Measurements from ENCODE around the gene KLHL9. TPM values are rescaled to one million over a fixed set of nuclear protein-coding genes. Genes with fewer than 3 reads are reported as not detected.

Gene KLHL9
- total and polyA plus RNA-seq, 2 of the 13 experiments (the other 11 are each of a cell fraction or from before 2014, with no cell fraction given): 8.7 to 17.7 TPM

GRCh38 chr9:21326526-21327139, 8.6 kb downstream of the KLHL9 start (continued):
- TF ChIP-seq, protein P1, sequence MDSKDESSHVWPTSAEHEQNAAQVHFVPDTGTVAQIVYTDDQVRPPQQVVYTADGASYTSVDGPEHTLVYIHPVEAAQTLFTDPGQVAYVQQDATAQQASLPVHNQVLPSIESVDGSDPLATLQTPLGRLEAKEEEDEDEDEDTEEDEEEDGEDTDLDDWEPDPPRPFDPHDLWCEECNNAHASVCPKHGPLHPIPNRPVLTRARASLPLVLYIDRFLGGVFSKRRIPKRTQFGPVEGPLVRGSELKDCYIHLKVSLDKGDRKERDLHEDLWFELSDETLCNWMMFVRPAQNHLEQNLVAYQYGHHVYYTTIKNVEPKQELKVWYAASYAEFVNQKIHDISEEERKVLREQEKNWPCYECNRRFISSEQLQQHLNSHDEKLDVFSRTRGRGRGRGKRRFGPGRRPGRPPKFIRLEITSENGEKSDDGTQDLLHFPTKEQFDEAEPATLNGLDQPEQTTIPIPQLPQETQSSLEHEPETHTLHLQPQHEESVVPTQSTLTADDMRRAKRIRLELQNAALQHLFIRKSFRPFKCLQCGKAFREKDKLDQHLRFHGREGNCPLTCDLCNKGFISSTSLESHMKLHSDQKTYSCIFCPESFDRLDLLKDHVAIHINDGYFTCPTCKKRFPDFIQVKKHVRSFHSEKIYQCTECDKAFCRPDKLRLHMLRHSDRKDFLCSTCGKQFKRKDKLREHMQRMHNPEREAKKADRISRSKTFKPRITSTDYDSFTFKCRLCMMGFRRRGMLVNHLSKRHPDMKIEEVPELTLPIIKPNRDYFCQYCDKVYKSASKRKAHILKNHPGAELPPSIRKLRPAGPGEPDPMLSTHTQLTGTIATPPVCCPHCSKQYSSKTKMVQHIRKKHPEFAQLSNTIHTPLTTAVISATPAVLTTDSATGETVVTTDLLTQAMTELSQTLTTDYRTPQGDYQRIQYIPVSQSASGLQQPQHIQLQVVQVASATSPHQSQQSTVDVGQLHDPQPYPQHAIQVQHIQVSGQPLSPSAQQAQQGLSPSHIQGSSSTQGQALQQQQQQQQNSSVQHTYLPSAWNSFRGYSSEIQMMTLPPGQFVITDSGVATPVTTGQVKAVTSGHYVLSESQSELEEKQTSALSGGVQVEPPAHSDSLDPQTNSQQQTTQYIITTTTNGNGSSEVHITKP (CRISPR knock-in tag; IDR thresholded peaks at IDR 0.05; ENCODE audit: low read depth): no peak

GRCh38 chr9:21324047-21324446, 11.2 kb downstream of the KLHL9 start:
- no peak overlapping the region for H2AFZ ChIP-seq (ENCODE audit: low read length)
- ATAC-seq: no peak
- no peaks in the 10 kb centered on the region for H3K4me1 ChIP-seq (ENCODE audit: insufficient read depth, low read length)
- no peak overlapping the region for H3K27ac ChIP-seq (ENCODE audit: extremely low read length, insufficient read depth, low read length)
- H3K9ac ChIP-seq (ENCODE audit: insufficient read depth, low read depth, low read length): no peak overlapping the region
- H3K9me3 ChIP-seq (ENCODE audit: low read length): no peaks in the 10 kb centered on the region
- H4K20me1 ChIP-seq (ENCODE audit: insufficient read depth, low read length): peaks cover 6% of the 10 kb centered on the region; the same call in 1 of the 2 replicates
- CTCF ChIA-PET (ENCODE audit: low intra/inter-chr PET ratio, low total read pairs): no interaction called here
- in situ Hi-C loops (cut with HindIII; ENCODE audit: extremely low pct_ligation_motif_present, low pct_unique_long_range_greater_than_20kb): no loop called here
- no peak for FAIRE-seq
- H3K4me2 ChIP-seq (ENCODE audit: low read depth, low read length): no peak overlapping the region
- intact Hi-C loops (cut with micrococcal nuclease; ENCODE audit: unreplicated experiment): no loop called here
- no peaks in the 10 kb centered on the region for H3K79me2 ChIP-seq (ENCODE audit: insufficient read depth, low read length)
- peaks cover 0 to 11% of the 10 kb centered on the region in 2 experiments; a peak in 1 of 5 replicates for H3K36me3 ChIP-seq (replicated peaks in 1 of 2; ENCODE audit: control insufficient read depth in 1 of 2, insufficient read depth in 2 of 2, low read length in 2 of 2)
- H3K27me3 ChIP-seq (ENCODE audit: control insufficient read depth in 1 of 2, insufficient read depth in 2 of 2, low read length in 2 of 2): no peaks in the 10 kb centered on the region
- POLR2A ChIA-PET: interaction anchor here (1.6 kb wide), 1 partner anchor 11 kb away, joined by 7 read pairs; the partner anchor contains the start of gene KLHL9
- no peak for DNase-seq (ENCODE audit: low spot score)
- no peak overlapping the region for H3K4me3 ChIP-seq (replicated peaks in 1 of 3; ENCODE audit: insufficient read depth in 1 of 3, low read depth in 2 of 3, low read length in 3 of 3)
- no TSS peak for BruUV-seq (replicated peaks)
- WGBS (ENCODE audit: low lambda C conversion rate): 90% methylated on average over 4 of the region's 4 CpGs
- TF ChIP-seq ATF5 (CRISPR knock-in tag; IDR thresholded peaks at IDR 0.05; ENCODE audit: low read depth) (no peak), ZNF333 (CRISPR knock-in tag; IDR thresholded peaks at IDR 0.05; ENCODE audit: borderline replicate concordance) (no peak), HOMEZ (CRISPR knock-in tag; IDR thresholded peaks at IDR 0.05; ENCODE audit: low read depth) (no peak), MIER3 (CRISPR knock-in tag; IDR thresholded peaks at IDR 0.05; ENCODE audit: borderline replicate concordance) (no peak), TBL1XR1 (IDR thresholded peaks at IDR 0.05; ENCODE audit: borderline replicate concordance, low read length, partially characterized antibody) (no peak), ZNF484 (CRISPR knock-in tag; IDR thresholded peaks at IDR 0.05; ENCODE audit: borderline replicate concordance, low read depth) (no peak), TAF15 (IDR thresholded peaks at IDR 0.05; ENCODE audit: low read depth, low read length, poor library complexity, severe bottlenecking) (no peak)
- TF ChIP-seq, protein P2, sequence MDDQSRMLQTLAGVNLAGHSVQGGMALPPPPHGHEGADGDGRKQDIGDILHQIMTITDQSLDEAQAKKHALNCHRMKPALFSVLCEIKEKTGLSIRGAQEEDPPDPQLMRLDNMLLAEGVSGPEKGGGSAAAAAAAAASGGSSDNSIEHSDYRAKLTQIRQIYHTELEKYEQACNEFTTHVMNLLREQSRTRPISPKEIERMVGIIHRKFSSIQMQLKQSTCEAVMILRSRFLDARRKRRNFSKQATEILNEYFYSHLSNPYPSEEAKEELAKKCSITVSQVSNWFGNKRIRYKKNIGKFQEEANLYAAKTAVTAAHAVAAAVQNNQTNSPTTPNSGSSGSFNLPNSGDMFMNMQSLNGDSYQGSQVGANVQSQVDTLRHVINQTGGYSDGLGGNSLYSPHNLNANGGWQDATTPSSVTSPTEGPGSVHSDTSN (CRISPR knock-in tag; IDR thresholded peaks at IDR 0.05; ENCODE audit: borderline replicate concordance): no peak
- TF ChIP-seq, protein P3, sequence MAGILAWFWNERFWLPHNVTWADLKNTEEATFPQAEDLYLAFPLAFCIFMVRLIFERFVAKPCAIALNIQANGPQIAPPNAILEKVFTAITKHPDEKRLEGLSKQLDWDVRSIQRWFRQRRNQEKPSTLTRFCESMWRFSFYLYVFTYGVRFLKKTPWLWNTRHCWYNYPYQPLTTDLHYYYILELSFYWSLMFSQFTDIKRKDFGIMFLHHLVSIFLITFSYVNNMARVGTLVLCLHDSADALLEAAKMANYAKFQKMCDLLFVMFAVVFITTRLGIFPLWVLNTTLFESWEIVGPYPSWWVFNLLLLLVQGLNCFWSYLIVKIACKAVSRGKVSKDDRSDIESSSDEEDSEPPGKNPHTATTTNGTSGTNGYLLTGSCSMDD (CRISPR knock-in tag; IDR thresholded peaks at IDR 0.05): no peak

Measured in HepG2 (cell line).